Stomach (tissue), 4 donors: ENCODE measurements around the gene SH2D7.
A peak's percentile ranks its signal among the peaks of the same experiment; 100 is the strongest.

Experiments
- CTCF ChIP-seq, 7 experiments: fragments of 450-650 bp in 4 of 7; fragments of 200-600 bp in 3 of 7; sonication (generic) in 3 of 7; IDR thresholded peaks; one replicate each; pipeline ENCODE4 v1.5.1; 2016 to 2019; ENCODE audit warnings: antibody characterized with exemption in 7 of 7, control low read depth in 2 of 7, mild to moderate bottlenecking in 1 of 7
- POLR2A ChIP-seq, 4 donors: fragments of 450-650 bp; IDR thresholded peaks; one replicate each; pipeline ENCODE4 v1.6.1; 2016; ENCODE audit warnings: antibody characterized with exemption in 4 of 4, control low read depth in 2 of 4, mild to moderate bottlenecking in 1 of 4, moderate library complexity in 1 of 4

GRCh38 chr15:78076231-78077052, 15.9 kb upstream of the SH2D7 start:
- TF ChIP-seq CTCF (IDR thresholded peaks at IDR 0.05) (peak in 1 of 7 experiments; percentile 15), POLR2A (IDR thresholded peaks at IDR 0.05) (no peak)
